ENCODE measurements around the gene KRT20.

The KRT20 gene

DNA sequence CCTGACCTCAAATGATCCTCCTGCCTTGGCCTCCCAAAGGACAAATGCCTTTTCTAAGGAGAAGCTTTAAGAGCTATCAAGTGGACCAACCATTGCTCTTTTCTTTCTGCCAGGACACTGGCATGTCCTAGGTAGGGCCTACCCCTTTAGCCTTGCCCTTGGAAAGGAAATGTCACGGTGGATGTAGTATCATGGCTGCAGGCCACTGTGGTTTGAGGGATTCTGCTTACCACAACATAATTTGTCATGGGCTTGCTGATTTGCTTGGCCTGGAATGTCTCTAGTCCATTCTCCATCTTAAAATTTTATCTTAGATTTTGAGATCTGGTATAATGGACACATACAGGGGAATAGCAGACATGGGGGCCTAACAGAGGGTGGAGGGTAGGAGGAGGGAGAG, 6.0 kb downstream of the KRT20 start:
- H3K4me2 ChIP-seq (ENCODE audit: low read length): no peak overlapping the region
- H4K5ac ChIP-seq (ENCODE audit: low read length): no peak overlapping the region
- no peak overlapping the region for H3K4ac ChIP-seq (ENCODE audit: low read depth, low read length)
- no peak overlapping the region for H4K8ac ChIP-seq (ENCODE audit: low read depth, low read length)
- no peaks in the 10 kb centered on the region for H3K27me3 ChIP-seq (ENCODE audit: insufficient read depth, low read length, poor library complexity)
- no peak overlapping the region for H3K23ac ChIP-seq (ENCODE audit: low read length)
- no peak overlapping the region for H3K9ac ChIP-seq (ENCODE audit: low read length)
- H3K56ac ChIP-seq (ENCODE audit: low read length): no peak overlapping the region
- no peak overlapping the region for H3K27ac ChIP-seq (ENCODE audit: low read depth, low read length)
- no peaks in the 10 kb centered on the region for H3K36me3 ChIP-seq (ENCODE audit: control insufficient read depth, insufficient read depth, low read length)
- no peak overlapping the region for H3K4me3 ChIP-seq (ENCODE audit: low read length)
- H3K4me1 ChIP-seq (ENCODE audit: control insufficient read depth, low read depth, low read length): no peaks in the 10 kb centered on the region
- H3K79me2 ChIP-seq (ENCODE audit: control insufficient read depth, insufficient read depth, low read length): no peaks in the 10 kb centered on the region
- no peak overlapping the region for H2BK5ac ChIP-seq (ENCODE audit: low read length)
- H2AK5ac ChIP-seq (ENCODE audit: low read length): no peak overlapping the region
- H3K79me1 ChIP-seq (ENCODE audit: low read length): no peaks in the 10 kb centered on the region
- no peak for DNase-seq
- H3K18ac ChIP-seq (ENCODE audit: low read length): no peak overlapping the region
- H2BK15ac ChIP-seq (replicated peaks; ENCODE audit: low read depth): no peak overlapping the region
- no CpG with 5 or more reads among the region's 1 CpG for WGBS (ENCODE audit: extremely low coverage, insufficient coverage, low lambda C conversion rate)
- no peak overlapping the region for H2BK120ac ChIP-seq (ENCODE audit: low read depth, low read length)

DNA sequence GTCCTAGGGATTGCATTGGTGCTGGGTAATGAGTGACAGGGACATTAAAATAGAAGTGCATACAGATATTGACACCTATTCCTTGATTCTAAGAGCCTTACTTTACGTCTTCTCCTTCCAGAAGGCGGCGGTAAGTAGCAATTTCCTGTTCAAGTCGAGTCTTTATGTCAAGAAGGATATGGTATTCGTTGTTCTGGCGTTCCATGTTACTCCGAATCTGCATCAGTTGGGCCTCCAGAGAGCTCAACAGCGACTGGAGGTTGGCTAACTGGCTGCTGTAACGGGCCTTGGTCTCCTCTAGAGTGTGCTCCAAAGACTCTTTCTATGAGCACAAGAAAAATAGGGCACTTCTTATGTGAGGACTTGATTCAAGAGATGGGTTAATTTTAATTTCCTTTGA, 7.0 kb downstream of the KRT20 start:
- H3K4me1 ChIP-seq (ENCODE audit: control insufficient read depth, low read depth, low read length): no peaks in the 10 kb centered on the region
- no peak for DNase-seq
- no peak overlapping the region for H3K18ac ChIP-seq (ENCODE audit: low read length)
- no peaks in the 10 kb centered on the region for H3K79me2 ChIP-seq (ENCODE audit: control insufficient read depth, insufficient read depth, low read length)
- no peak overlapping the region for H2BK15ac ChIP-seq (replicated peaks; ENCODE audit: low read depth)
- no CpG with 5 or more reads among the region's 9 CpGs for WGBS (ENCODE audit: extremely low coverage, insufficient coverage, low lambda C conversion rate)
- H4K8ac ChIP-seq (ENCODE audit: low read depth, low read length): no peak overlapping the region
- H3K27ac ChIP-seq (ENCODE audit: low read depth, low read length): no peak overlapping the region
- H4K5ac ChIP-seq (ENCODE audit: low read length): no peak overlapping the region
- no peak overlapping the region for H3K56ac ChIP-seq (ENCODE audit: low read length)
- no peaks in the 10 kb centered on the region for H3K27me3 ChIP-seq (ENCODE audit: insufficient read depth, low read length, poor library complexity)
- no peaks in the 10 kb centered on the region for H3K36me3 ChIP-seq (ENCODE audit: control insufficient read depth, insufficient read depth, low read length)
- H3K4ac ChIP-seq (ENCODE audit: low read depth, low read length): no peak overlapping the region
- no peak overlapping the region for H3K23ac ChIP-seq (ENCODE audit: low read length)
- no peak overlapping the region for H2AK5ac ChIP-seq (ENCODE audit: low read length)
- no peak overlapping the region for H3K9ac ChIP-seq (ENCODE audit: low read length)
- no peak overlapping the region for H2BK5ac ChIP-seq (ENCODE audit: low read length)
- no peak overlapping the region for H3K4me2 ChIP-seq (ENCODE audit: low read length)
- H2BK120ac ChIP-seq (ENCODE audit: low read depth, low read length): no peak overlapping the region
- H3K4me3 ChIP-seq (ENCODE audit: low read length): no peak overlapping the region
- H3K79me1 ChIP-seq (ENCODE audit: low read length): no peaks in the 10 kb centered on the region

DNA sequence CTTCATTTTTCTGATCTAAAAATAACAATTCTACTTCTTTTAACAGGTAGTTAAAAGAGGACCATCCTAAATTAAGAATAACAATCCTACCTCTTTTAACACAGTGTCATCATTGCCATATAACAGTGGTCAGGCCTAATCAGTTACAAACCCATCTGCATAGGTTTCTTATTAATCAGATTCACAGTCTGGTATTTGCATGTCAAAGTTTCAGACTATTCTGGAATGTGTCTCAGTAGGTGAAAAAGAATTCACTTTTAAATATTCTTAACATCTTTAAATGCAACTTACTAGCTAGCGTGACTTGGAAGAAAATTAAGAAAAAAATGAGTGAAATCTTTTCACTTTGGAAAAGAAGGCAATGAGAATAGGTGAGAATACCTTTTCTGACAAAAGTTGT, 11.2 kb downstream of the KRT20 start:
- no peak overlapping the region for H3K9ac ChIP-seq (ENCODE audit: low read length)

DNA sequence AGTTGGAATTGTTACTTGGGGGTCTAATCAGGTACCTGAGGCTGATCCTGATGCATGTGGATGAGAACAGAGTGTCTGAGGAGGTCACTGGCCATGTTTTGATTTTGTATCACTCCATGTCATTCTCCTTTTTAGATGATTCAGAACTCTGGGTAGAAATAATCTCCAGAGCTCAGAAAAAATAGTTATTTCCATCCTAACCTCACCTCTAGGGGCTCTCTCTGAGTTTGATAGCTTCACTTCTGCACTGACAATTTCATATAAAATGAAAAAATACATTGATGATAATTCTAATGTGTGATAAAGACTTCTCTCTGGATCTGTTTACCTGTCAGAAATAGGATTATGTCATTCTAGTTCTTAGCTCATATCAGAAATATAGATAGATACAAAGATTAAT, 11.8 kb downstream of the KRT20 start:
- H2BK120ac ChIP-seq (ENCODE audit: low read depth, low read length): no peak overlapping the region
- H3K4ac ChIP-seq (ENCODE audit: low read depth, low read length): no peak overlapping the region
- no peak overlapping the region for H2AK5ac ChIP-seq (ENCODE audit: low read length)
- H3K56ac ChIP-seq (ENCODE audit: low read length): no peak overlapping the region
- H3K4me2 ChIP-seq (ENCODE audit: low read length): no peak overlapping the region
- no peak overlapping the region for H2BK5ac ChIP-seq (ENCODE audit: low read length)
- H3K4me1 ChIP-seq (ENCODE audit: control insufficient read depth, low read depth, low read length): no peaks in the 10 kb centered on the region
- no peak overlapping the region for H2BK15ac ChIP-seq (replicated peaks; ENCODE audit: low read depth)
- H4K5ac ChIP-seq (ENCODE audit: low read length): no peak overlapping the region
- H3K9ac ChIP-seq (ENCODE audit: low read length): no peak overlapping the region
- H3K36me3 ChIP-seq (ENCODE audit: control insufficient read depth, insufficient read depth, low read length): no peaks in the 10 kb centered on the region
- no peak overlapping the region for H4K8ac ChIP-seq (ENCODE audit: low read depth, low read length)
- no peak overlapping the region for H3K27ac ChIP-seq (ENCODE audit: low read depth, low read length)
- no peak overlapping the region for H3K4me3 ChIP-seq (ENCODE audit: low read length)
- no peaks in the 10 kb centered on the region for H3K79me1 ChIP-seq (ENCODE audit: low read length)
- no peak overlapping the region for H3K23ac ChIP-seq (ENCODE audit: low read length)
- no peaks in the 10 kb centered on the region for H3K27me3 ChIP-seq (ENCODE audit: insufficient read depth, low read length, poor library complexity)
- DNase-seq: no peak
- H3K18ac ChIP-seq (ENCODE audit: low read length): no peak overlapping the region
- H3K79me2 ChIP-seq (ENCODE audit: control insufficient read depth, insufficient read depth, low read length): no peaks in the 10 kb centered on the region

More for the DNA sequence above, 11.2 kb downstream of the KRT20 start:
- no peak for DNase-seq
- Histone ChIP-seq H3K79me1 (ENCODE audit: low read length) (no peaks in the 10 kb centered on the region), H3K56ac (ENCODE audit: low read length) (no peak overlapping the region), H3K36me3 (ENCODE audit: control insufficient read depth, insufficient read depth, low read length) (no peaks in the 10 kb centered on the region), H2AK5ac (ENCODE audit: low read length) (no peak overlapping the region), H4K5ac (ENCODE audit: low read length) (no peak overlapping the region), H2BK5ac (ENCODE audit: low read length) (no peak overlapping the region), H3K4ac (ENCODE audit: low read depth, low read length) (no peak overlapping the region), H2BK15ac (replicated peaks; ENCODE audit: low read depth) (no peak overlapping the region), H3K23ac (ENCODE audit: low read length) (no peak overlapping the region), H3K4me2 (ENCODE audit: low read length) (no peak overlapping the region), H3K79me2 (ENCODE audit: control insufficient read depth, insufficient read depth, low read length) (no peaks in the 10 kb centered on the region), H3K4me3 (ENCODE audit: low read length) (no peak overlapping the region), H3K27me3 (ENCODE audit: insufficient read depth, low read length, poor library complexity) (no peaks in the 10 kb centered on the region), H4K8ac (ENCODE audit: low read depth, low read length) (no peak overlapping the region), H3K27ac (ENCODE audit: low read depth, low read length) (no peak overlapping the region), H3K18ac (ENCODE audit: low read length) (no peak overlapping the region), H2BK120ac (ENCODE audit: low read depth, low read length) (no peak overlapping the region), H3K4me1 (ENCODE audit: control insufficient read depth, low read depth, low read length) (no peaks in the 10 kb centered on the region)
- no CpG with 5 or more reads among the region's 1 CpG for WGBS (ENCODE audit: extremely low coverage, insufficient coverage, low lambda C conversion rate)

DNA sequence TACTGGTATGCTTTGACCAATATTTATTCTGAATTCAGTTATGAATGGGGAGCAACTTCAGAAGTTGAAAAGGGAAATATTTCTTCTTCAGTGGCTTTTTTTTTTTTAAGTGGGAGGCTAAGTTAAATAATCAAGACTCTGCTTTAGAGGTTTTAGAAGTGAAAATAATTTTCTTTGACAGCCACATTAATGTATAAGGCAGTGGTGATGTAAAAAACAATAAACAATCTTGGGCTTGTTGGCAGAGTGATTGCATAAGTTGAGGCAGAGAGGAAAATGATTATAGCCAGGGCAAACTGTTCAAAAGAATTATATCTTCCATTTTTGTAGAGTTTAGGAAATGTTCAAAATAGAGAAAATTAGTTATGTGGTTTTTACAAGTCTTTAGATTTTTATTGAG, 12.6 kb downstream of the KRT20 start:
- no peak for DNase-seq
- no peak overlapping the region for H3K27ac ChIP-seq (ENCODE audit: low read depth, low read length)

DNA sequence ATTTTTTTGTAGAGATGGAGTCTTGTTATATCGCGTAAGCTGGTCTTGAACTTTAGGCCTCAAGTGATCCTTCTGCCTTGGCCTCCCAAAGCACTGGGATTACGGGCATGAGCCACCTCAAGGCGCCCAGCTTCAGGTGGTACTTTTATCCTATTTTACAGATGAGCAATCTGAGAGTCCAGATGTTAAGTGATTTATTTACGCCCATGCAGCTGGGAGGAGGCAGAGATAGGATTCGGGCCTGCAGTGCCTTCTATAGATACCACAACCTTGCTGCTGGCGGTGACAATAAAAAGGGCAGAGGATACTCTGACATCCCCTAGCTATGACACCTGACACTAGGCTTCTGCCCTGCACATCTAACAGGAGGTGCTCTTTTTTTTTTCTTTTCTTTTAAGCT, 13.7 kb downstream of the KRT20 start:
- Histone ChIP-seq H2BK5ac (ENCODE audit: low read length) (no peak overlapping the region), H3K4ac (ENCODE audit: low read depth, low read length) (no peak overlapping the region), H2BK15ac (replicated peaks; ENCODE audit: low read depth) (no peak overlapping the region), H3K79me2 (ENCODE audit: control insufficient read depth, insufficient read depth, low read length) (no peaks in the 10 kb centered on the region), H3K4me3 (ENCODE audit: low read length) (no peak overlapping the region), H3K79me1 (ENCODE audit: low read length) (no peaks in the 10 kb centered on the region), H3K4me1 (ENCODE audit: control insufficient read depth, low read depth, low read length) (no peaks in the 10 kb centered on the region), H3K18ac (ENCODE audit: low read length) (no peak overlapping the region), H3K4me2 (ENCODE audit: low read length) (no peak overlapping the region), H3K27ac (ENCODE audit: low read depth, low read length) (no peak overlapping the region), H2AK5ac (ENCODE audit: low read length) (no peak overlapping the region), H4K8ac (ENCODE audit: low read depth, low read length) (no peak overlapping the region), H4K5ac (ENCODE audit: low read length) (no peak overlapping the region), H2BK120ac (ENCODE audit: low read depth, low read length) (no peak overlapping the region), H3K23ac (ENCODE audit: low read length) (no peak overlapping the region), H3K36me3 (ENCODE audit: control insufficient read depth, insufficient read depth, low read length) (no peaks in the 10 kb centered on the region), H3K27me3 (ENCODE audit: insufficient read depth, low read length, poor library complexity) (no peaks in the 10 kb centered on the region), H3K56ac (ENCODE audit: low read length) (no peak overlapping the region), H3K9ac (ENCODE audit: low read length) (no peak overlapping the region)
- no peak for DNase-seq
- no CpG with 5 or more reads among the region's 7 CpGs for WGBS (ENCODE audit: extremely low coverage, insufficient coverage, low lambda C conversion rate)

More for the DNA sequence above, 12.6 kb downstream of the KRT20 start:
- H3K23ac ChIP-seq (ENCODE audit: low read length): no peak overlapping the region
- no peaks in the 10 kb centered on the region for H3K27me3 ChIP-seq (ENCODE audit: insufficient read depth, low read length, poor library complexity)
- H2BK5ac ChIP-seq (ENCODE audit: low read length): no peak overlapping the region
- no peak overlapping the region for H3K4me3 ChIP-seq (ENCODE audit: low read length)
- no peaks in the 10 kb centered on the region for H3K79me1 ChIP-seq (ENCODE audit: low read length)
- no peak overlapping the region for H4K5ac ChIP-seq (ENCODE audit: low read length)
- H2BK15ac ChIP-seq (replicated peaks; ENCODE audit: low read depth): no peak overlapping the region
- H3K36me3 ChIP-seq (ENCODE audit: control insufficient read depth, insufficient read depth, low read length): no peaks in the 10 kb centered on the region
- H3K79me2 ChIP-seq (ENCODE audit: control insufficient read depth, insufficient read depth, low read length): no peaks in the 10 kb centered on the region
- H3K18ac ChIP-seq (ENCODE audit: low read length): no peak overlapping the region
- no peaks in the 10 kb centered on the region for H3K4me1 ChIP-seq (ENCODE audit: control insufficient read depth, low read depth, low read length)
- H3K4me2 ChIP-seq (ENCODE audit: low read length): no peak overlapping the region
- no peak overlapping the region for H3K56ac ChIP-seq (ENCODE audit: low read length)
- no peak overlapping the region for H3K4ac ChIP-seq (ENCODE audit: low read depth, low read length)
- no peak overlapping the region for H3K9ac ChIP-seq (ENCODE audit: low read length)
- H2BK120ac ChIP-seq (ENCODE audit: low read depth, low read length): no peak overlapping the region
- no peak overlapping the region for H4K8ac ChIP-seq (ENCODE audit: low read depth, low read length)
- H2AK5ac ChIP-seq (ENCODE audit: low read length): no peak overlapping the region

Measured in mesendoderm (in vitro differentiated cells).